DMS53 (cell line): Measurements from ENCODE around the gene DUSP28.

ENCODE experiments used
- DNase-seq: peaks from one replicate; lab custom pipeline; 2025; lab: John Stamatoyannopoulos, UW

DUSP28 gene

DNA sequence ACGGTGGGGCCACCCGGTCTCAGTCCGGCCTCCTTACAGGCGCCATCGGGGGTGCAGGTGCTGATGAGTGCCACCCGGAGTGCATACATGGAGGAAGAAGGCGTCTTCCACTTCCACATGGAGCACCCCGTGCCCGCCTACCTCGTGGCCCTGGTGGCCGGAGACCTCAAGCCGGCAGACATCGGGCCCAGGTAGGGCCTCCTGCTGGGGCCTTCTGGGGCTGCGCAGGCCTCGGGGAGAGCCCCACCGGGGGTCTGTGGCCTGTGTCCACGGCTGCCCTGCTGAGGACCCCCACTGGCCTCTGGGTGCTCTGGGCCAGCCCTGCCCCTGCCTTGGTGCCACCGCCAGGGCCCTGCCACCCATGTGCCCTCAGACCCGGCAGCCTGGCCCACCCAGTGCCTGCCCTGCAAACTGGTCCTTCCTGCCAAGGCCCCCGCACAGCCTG, 12.9 kb downstream of the DUSP28 start:
- DNase-seq, result no peak

DNA sequence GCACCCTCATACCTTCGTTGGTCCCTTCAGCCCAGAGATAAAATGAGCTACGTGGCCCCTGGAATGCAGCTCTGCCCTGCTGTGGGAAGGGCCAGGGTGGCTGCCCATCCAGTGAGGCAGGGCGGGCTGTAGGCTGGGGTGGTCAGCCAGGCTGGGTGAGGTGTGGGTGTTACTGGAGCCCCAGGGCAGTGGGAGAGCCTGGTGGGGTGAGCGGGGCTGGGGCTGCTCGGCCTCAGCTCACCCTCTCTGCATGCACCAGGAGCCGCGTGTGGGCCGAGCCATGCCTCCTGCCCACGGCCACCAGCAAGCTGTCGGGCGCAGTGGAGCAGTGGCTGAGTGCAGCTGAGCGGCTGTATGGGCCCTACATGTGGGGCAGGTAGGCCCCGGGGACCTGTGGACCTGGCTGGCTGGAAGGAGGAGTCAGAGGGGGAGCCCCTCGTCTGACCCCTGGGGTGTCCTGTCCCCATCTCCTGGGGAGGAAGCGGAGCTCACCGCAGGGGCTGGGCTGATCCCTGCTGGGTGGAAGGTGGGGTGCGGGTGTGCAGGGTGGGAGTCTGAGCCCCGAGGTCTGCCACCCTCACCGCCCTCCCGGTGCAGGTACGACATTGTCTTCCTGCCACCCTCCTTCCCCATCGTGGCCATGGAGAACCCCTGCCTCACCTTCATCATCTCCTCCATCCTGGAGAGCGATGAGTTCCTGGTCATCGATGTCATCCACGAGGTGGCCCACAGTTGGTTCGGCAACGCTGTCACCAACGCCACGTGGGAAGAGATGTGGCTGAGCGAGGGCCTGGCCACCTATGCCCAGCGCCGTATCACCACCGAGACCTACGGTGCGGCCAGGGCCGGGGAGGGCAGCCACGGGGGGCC, 13.6 kb downstream of the DUSP28 start:
- DNase-seq, result no peak

DNA sequence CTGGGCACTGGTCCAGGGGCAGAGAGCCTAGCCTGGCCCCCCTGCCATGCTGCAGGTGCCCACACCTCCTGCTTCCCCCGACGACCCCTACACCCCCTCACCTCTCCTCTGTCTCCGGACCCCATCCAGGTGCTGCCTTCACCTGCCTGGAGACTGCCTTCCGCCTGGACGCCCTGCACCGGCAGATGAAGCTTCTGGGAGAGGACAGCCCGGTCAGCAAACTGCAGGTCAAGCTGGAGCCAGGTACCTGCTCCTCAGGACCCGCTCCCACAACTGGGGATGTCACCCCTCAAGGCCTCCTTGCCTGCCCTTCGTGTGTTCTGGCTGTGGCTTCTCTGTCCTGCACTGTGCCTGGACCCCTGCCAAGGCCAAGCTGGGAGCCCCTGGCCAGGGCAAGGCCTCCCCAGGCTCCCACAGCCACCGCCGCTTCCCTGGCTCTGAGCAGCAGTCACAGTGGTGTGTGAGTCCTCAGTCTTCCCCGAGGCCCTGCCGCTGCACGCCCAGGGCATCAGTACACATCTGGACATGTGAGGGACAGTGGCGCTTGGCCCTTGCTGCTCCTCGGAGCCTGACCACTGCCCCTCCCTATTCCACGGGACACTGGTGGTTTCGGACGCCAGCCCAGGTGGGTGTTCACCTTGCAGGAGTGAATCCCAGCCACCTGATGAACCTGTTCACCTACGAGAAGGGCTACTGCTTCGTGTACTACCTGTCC, 14.4 kb downstream of the DUSP28 start:
- DNase-seq, result no peak

DNA sequence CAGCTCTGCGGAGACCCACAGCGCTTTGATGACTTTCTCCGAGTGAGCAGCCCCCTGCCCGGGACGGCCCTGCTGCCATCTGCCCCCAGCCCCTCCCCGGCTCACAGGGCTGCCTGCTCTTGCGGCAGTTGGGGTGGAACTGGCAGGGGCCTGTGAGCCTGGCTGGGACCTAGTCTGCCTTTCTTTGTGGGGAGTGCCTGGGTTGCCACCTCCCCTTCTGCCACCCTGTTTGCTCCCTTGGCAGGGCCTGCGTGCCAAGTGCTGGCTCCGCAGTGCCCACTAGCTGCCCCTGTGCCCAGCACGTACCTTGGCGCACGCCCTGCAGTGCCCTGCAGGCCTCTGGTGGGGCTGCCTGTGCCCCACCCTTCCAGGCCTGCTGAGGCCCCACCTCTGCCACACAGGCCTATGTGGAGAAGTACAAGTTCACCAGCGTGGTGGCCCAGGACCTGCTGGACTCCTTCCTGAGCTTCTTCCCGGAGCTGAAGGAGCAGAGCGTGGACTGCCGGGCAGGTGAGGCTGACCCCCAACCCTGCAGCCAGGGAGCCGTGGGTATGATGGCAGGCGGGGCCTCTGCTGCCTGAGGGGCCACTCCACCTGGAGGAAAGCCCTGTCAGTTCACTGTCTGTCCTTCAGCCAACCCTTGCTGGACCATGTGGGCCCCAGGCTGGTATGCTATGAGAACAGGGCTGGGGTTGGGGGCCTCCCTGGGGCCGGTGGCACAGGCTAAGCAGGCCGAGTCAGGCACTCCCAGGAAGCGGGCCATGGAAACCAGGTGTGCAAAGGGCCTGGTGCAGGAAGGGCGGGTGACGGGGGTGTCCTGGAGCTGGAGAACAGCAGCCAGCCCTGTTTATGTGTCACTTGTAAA, 15.2 kb downstream of the DUSP28 start:
- no peak for DNase-seq

DNA sequence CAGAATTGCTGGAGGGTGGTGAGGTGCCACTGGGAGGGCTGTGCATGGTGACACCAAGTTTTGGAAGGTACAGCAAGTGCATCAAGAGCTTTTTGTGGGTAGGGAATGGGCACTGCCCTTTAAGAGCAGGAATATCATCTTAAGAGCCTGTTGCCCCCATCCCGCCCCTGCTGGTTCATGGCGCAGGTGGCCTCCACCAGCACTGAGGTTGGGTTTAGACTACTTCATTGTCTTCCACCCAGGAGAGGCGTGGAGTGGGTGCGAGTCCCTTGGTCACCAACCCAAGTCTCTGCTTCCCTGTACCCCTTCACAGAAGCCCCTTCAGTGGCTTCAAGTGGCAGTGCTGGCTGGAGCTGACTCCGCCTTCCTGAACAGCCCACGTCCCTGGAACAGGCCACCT, 15.9 kb downstream of the DUSP28 start:
- no peak for DNase-seq

DNA sequence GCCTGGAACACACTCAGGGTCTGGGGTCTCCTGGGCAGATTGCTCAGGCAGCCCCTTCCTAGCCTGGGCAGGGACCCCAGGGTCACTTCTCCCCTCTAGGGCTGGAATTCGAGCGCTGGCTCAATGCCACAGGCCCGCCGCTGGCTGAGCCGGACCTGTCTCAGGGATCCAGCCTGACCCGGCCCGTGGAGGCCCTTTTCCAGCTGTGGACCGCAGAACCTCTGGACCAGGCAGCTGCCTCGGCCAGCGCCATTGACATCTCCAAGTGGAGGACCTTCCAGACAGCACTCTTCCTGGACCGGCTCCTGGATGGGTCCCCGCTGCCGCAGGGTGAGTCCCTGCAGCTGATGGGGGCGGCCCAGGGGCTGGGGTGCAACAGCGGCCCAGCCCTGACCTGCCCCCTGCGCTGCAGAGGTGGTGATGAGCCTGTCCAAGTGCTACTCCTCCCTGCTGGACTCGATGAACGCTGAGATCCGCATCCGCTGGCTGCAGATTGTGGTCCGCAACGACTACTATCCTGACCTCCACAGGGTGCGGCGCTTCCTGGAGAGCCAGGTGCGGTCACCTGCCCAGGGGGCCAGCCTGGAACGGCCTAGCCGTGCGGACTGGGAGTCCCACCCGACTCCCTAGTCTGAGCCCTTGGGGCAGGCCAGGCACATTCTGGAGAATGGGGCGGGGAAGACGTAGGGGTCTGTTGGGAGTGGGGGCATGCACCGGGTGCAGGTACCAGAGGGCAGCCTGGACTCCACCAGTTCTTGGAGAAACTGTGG, 16.5 kb downstream of the DUSP28 start:
- no peak for DNase-seq

DNA sequence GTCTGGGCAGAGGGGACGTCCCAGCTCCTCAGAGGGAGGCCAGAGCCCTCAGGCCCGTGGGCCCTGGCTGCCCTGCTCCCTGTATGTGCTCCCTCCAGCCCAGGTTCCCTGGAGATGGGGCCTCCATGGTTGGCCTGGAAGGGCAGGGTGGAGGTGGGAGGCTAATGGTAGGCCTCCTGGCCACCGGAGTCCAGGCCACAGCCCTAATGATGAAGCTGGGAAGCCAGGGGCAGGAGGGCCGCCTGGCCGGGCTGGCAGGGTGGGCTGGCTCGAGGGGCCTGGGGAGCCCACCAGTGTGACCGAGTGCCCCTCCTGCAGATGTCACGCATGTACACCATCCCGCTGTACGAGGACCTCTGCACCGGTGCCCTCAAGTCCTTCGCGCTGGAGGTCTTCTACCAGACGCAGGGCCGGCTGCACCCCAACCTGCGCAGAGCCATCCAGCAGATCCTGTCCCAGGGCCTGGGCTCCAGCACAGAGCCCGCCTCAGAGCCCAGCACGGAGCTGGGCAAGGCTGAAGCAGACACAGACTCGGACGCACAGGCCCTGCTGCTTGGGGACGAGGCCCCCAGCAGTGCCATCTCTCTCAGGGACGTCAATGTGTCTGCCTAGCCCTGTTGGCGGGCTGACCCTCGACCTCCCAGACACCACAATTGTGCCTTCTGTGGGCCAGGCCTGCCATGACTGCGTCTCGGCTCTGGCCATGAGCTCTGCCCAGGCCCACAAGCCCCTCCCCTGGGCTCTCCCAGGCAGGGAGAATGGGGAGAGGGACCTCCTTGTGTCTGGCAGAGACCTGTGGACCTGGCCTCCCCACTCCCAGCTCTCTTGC, 17.3 kb downstream of the DUSP28 start:
- no peak for DNase-seq

DNA sequence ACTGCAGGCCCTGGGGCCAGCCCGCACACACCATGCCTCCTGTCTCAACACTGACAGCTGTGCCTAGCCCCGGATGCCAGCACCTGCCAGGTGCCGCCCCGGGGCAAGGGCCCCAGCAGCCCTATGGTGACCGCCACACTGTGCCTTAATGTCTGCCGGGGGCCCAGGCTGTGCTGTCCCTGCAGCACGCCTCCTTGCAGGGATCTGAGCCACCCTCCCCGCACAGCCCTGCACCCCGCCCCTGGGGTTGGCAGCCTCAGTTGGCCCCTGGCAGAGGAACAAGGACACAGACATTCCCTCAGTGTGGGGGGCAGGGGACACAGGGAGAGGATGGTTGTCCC, 17.9 kb downstream of the DUSP28 start:
- no peak for DNase-seq

DNA sequence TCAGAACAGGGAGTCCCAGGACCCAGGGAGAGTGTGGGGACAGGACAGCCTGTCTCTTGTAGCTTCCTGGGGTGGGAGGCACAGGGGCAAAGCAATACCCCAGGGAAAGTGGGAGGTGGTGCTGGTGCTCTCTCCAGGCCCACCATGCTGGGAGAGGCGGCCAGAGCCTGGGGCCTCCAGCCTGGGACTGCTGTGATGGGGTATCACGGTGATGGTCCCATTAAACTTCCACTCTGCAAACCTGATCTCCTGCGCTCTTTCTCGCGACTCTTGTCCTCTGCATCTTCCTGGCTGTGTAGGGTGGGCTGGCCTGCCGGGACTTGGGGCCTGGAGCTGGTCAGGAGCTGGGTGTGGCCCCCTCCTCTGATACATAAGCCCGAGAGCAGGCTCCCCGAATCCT, 18.3 kb downstream of the DUSP28 start:
- DNase-seq, result no peak

DNA sequence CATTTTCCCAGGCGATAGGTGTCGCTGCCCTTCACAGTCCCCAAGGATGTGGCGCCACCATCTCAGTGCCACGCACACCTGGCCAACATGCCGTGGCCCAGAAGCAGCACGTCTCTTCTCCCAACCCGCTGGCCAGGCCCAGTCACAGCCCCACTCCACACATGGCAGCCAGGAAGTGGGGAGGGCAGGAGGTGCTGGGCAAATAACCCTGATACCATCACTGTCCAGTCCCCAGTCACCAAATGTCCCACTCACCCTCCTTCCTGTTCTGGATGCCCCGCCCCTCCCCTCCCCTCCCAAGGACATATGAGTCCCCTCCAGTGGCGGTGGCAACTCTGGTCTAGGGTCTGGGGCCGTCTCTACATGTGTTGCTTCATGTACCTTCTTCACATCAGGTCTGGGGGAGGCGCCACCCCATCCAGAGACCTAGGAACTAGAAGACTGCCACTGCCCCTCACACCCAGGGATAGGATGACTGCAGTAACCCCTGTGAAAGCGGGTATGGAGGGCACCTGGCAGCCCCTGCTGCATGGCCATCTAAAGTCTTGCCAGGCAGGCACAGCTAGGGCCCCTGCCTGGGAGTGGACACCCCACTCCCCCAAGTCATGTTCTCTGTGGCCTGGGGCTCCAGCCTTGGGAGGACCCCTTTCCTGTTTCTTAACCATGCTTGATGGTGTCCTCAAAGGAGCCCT, 19.1 kb downstream of the DUSP28 start:
- DNase-seq, result no peak

DNA sequence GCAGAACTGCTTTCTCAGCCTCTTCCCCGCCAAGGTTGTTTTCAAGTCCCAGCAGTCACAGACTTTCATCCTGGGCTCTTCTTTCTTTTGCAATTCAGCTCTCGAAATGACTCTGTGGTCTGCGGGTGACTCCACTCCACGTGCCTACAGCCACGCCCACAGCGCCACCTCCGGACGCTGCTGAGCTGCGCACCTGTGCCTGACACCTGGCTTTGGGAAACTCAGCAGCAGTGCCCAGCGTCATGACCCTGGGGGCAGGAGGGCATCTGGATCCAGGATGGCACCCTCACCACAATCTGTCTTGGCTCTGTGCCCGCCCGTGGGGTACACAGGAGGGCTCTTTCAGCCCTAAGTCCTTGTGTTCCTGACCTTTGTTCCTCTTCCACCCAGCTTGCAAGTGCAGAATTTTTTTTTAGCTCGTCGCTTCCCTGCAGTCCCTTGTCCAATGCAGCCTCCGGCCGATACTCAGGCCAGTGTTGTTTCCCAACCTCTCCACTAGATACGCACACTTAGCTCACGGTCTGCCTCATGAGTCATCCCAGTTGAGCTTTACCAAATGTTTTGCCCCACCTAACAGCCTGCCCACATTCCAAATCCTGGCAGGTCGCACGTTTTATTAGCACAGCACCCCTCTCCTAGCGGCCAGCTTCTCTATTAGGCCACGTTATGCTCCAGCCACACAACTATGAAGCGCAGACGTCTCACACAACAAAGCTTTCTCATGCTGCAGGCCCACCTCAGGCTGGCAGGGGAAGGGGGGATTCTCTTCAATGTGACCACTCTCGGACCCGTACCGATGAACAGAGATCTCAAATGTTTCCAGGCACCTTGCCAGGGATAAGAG, 19.8 kb downstream of the DUSP28 start:
- peak; percentile 92 for DNase-seq

DNA sequence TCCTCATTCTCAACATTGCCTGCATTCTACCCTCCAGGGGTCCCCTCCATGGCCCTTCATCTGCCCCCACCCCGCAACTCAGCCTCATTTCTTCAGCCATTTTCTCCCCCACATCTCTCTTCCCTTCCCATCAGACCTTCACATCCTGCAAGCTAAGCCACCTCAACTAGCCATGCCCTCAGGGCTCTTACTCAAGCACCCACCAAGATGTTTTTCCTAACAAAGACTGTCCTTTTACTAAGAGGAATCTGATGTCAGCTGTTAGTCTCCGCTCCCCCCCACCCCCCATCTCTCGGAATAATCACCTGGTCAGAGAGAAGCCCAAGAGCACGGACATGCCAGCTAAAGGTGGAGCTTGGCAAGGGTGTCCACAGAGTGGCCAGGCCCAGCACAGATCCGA, 21.7 kb downstream of the DUSP28 start:
- no peak for DNase-seq

DNA sequence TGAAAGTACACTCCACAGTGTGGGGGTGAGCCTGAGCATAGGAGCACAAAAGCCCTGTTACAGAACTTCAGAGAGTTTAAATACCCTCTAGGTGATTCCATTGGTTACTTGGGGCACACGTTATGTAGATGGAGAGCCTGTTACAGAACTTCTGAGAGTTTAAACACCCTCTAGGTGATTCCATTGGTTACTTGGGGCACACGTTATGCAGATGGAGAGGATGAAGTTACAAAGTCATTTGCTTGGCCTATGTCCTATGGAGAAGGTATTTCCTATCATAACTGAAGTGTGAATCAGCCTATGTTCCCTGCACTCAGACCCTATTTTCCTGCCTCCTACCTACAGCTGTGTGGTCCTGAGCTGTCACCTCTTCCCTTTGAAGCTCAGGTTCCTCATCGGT, 22.6 kb downstream of the DUSP28 start:
- no peak for DNase-seq

DNA sequence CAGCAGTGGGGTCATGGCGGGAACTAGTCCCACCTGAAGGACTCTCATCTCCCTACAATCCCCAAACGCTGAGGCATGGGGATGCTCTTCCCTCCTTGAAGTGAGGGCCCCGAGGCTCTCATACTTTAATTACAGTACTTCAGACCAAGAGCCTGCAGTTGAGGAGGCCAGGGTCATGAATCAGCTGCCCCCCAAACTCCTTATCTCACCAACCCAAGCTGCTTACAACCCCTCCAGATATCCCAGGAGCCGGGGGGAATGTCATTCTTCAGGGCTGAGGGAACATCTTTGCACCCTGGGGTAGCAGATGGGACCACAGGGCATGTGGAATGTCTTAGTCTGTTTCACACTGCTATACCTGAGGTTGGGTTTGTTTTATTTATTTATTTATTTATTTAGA, 23.6 kb downstream of the DUSP28 start:
- DNase-seq, result no peak

DNA sequence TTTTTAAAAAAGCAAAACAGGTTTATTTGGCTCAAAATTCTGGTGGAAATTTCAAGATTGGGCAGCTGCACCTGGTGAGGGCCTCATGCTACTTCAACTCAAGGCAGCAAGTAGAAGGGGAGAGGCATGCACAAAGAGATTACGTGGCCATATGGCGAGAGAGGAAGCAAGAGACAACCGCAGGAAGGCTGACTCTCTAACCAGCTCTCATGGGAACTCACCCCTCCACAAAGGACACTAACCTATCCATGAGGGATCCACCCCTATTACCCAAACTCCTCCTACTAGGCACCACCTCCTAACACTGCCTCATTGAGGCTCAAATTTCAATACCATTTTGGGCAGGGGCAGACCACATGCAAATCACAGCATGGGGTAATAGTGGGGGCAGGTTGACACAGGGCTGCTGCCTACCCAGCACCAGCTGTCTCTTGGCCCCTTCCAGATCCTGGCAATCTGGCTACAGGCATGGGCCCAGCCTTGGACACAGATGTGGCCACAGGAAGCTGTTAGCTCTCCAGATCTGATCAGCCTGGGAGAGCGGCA, 24.4 kb downstream of the DUSP28 start:
- no peak for DNase-seq

DNA sequence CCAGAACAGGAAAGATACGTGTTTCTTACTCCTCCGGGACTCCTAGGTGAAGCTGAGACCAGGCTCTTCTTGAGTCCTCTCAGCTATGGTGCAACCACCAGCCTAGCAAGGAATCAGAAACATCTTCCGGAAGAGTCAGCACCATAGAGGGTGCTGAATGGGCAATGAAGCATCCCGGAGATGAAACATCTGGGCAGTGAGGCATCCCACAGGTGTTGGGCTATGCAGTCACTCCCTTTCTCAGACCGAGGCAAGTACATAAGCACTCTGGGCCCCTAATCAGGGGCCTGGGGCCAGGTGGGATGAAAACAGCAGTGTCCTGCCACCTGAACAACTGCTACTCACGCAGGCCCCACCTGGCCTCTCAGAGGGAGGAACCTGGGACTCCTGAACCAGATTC, 24.9 kb downstream of the DUSP28 start:
- DNase-seq, result no peak

DNA sequence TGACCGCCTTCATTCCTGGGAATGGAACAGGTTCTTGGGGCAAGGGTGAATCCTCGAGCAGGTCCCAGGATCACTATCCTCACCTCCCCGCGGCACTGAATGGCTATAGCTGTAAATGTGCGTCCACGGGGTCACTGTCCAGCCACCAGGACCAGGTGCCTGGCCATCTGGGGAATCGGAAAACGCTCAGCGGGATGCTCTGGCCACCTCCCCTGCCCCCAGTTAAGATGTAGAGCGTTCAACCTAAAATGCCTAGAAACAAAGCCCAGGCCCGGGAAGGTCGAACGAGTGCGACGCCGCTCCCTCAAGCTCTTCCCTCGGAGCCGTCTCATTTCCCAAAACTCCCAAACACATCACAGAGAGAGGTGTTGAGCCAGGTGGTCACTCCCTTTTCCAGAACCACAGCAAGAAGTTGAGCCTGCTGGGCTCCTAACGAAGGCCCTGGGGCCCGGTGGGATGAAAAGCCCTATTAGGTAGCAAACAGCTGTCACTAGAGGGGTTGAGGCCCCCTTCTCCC, 25.6 kb downstream of the DUSP28 start:
- DNase-seq, result no peak

DNA sequence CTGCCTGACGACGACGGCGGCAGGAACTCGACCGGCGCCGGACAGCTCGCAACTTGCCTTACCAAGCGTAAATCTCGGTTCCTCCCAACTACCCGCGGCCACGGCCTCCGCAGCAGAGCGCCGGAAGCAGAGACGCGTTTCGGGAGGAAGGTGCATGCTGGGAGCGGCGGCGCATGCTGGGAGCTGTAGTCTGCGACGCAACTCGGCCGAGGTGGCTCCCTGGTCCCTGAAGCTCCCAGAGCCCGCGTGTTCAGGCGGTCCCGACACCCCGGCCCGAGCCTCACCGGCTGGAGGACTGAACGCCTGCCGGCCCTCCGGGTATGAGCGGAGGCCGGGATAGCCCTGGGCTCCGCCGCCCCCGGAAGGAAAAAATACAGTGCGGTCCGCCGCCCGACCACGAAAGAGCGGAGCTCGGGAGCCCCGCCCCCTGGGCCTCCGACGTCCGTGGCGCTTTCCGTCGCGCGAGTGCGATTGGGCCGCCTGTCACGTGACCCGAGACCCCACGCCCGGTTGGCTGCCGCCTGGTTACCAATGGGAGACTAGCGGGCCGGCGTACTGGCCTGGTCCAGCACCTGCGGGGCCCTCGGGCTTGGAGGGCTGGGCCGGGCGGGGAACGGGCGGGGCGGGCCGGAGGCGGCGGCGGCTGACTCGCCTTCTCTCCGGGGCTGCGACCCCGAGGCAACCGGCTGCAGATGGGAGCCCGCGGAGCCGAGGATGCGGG, 26.2 kb downstream of the DUSP28 start, which contains the start of gene CAPN10:
TSS of gene CAPN10 (plus strand) at position 537 of the 721 bp plus-strand sequence. CDS start at position 715, 178 bp downstream.
- DNase-seq, result peak; percentile 97
